ENCODE results near the gene LRRC46. TPM values are rescaled to one million over a fixed set of nuclear protein-coding genes. Genes with fewer than 3 reads are reported as not detected.

LRRC46 gene
- total RNA-seq, 1 donor from 2014 or later: 1.0 TPM

- no peaks in the 10 kb centered on the region for H3K9me3 Mint-ChIP-seq (ENCODE audit: unreplicated experiment)
Observed at GRCh38 chr17:47792457-47792856, 39.0 kb upstream of the LRRC46 start.

GRCh38 chr17:47792979-47793378 is 38.5 kb upstream of the LRRC46 start:
- TF ChIP-seq CTCF (IDR thresholded peaks at IDR 0.05; ENCODE audit: unreplicated experiment): no peak
- H3K27me3 Mint-ChIP-seq (ENCODE audit: unreplicated experiment): peaks cover 13% of the 10 kb centered on the region
- no peak overlapping the region for H3K4me3 Mint-ChIP-seq (ENCODE audit: unreplicated experiment)
- no peaks in the 10 kb centered on the region for H3K9me3 Mint-ChIP-seq (ENCODE audit: unreplicated experiment)
- peaks cover 6% of the 10 kb centered on the region for H3K4me1 Mint-ChIP-seq (ENCODE audit: unreplicated experiment)
- no peak overlapping the region for H3K27ac Mint-ChIP-seq (ENCODE audit: unreplicated experiment)
- no peak for DNase-seq (ENCODE audit: low spot score)
- no peaks in the 10 kb centered on the region for H3K36me3 Mint-ChIP-seq (ENCODE audit: low read depth, unreplicated experiment)

More at GRCh38 chr17:47792457-47792856, 39.0 kb upstream of the LRRC46 start:
- no peaks in the 10 kb centered on the region for H3K36me3 Mint-ChIP-seq (ENCODE audit: low read depth, unreplicated experiment)
- H3K27ac Mint-ChIP-seq (ENCODE audit: unreplicated experiment): no peak overlapping the region
- H3K4me3 Mint-ChIP-seq (ENCODE audit: unreplicated experiment): no peak overlapping the region
- peaks cover 12% of the 10 kb centered on the region for H3K27me3 Mint-ChIP-seq (ENCODE audit: unreplicated experiment)
- H3K4me1 Mint-ChIP-seq (ENCODE audit: unreplicated experiment): peaks cover 6% of the 10 kb centered on the region
- no peak for TF ChIP-seq CTCF (IDR thresholded peaks at IDR 0.05; ENCODE audit: unreplicated experiment)
- DNase-seq (ENCODE audit: low spot score): no peak

GRCh38 chr17:47797797-47798196 is 33.7 kb upstream of the LRRC46 start:
- Mint-ChIP-seq H3K4me1 (ENCODE audit: unreplicated experiment) (no peaks in the 10 kb centered on the region), H3K27me3 (ENCODE audit: unreplicated experiment) (peaks cover 9% of the 10 kb centered on the region)
- DNase-seq (ENCODE audit: low spot score): no peak

GRCh38 chr17:47800686-47801085 is 30.8 kb upstream of the LRRC46 start:
- Mint-ChIP-seq H3K4me1 (ENCODE audit: unreplicated experiment) (no peaks in the 10 kb centered on the region), H3K4me3 (ENCODE audit: unreplicated experiment) (no peak overlapping the region), H3K27me3 (ENCODE audit: unreplicated experiment) (peaks cover 8% of the 10 kb centered on the region), H3K9me3 (ENCODE audit: unreplicated experiment) (no peaks in the 10 kb centered on the region), H3K36me3 (ENCODE audit: low read depth, unreplicated experiment) (peaks cover 4% of the 10 kb centered on the region), H3K27ac (ENCODE audit: unreplicated experiment) (no peak overlapping the region)
- no peak for TF ChIP-seq CTCF (IDR thresholded peaks at IDR 0.05; ENCODE audit: unreplicated experiment)
- DNase-seq (ENCODE audit: low spot score): no peak

More at GRCh38 chr17:47797797-47798196, 33.7 kb upstream of the LRRC46 start:
- Mint-ChIP-seq H3K9me3 (ENCODE audit: unreplicated experiment) (no peaks in the 10 kb centered on the region), H3K36me3 (ENCODE audit: low read depth, unreplicated experiment) (no peaks in the 10 kb centered on the region), H3K4me3 (ENCODE audit: unreplicated experiment) (no peak overlapping the region), H3K27ac (ENCODE audit: unreplicated experiment) (no peak overlapping the region)
- TF ChIP-seq CTCF (IDR thresholded peaks at IDR 0.05; ENCODE audit: unreplicated experiment): no peak

GRCh38 chr17:47801176-47801765 is 30.2 kb upstream of the LRRC46 start:
- TF ChIP-seq CTCF (IDR thresholded peaks at IDR 0.05; ENCODE audit: unreplicated experiment): no peak
- no peaks in the 10 kb centered on the region for H3K4me1 Mint-ChIP-seq (ENCODE audit: unreplicated experiment)
- H3K4me3 Mint-ChIP-seq (ENCODE audit: unreplicated experiment): no peak overlapping the region
- no peaks in the 10 kb centered on the region for H3K9me3 Mint-ChIP-seq (ENCODE audit: unreplicated experiment)
- peaks cover 5% of the 10 kb centered on the region for H3K36me3 Mint-ChIP-seq (ENCODE audit: low read depth, unreplicated experiment)
- no peak overlapping the region for H3K27ac Mint-ChIP-seq (ENCODE audit: unreplicated experiment)
- H3K27me3 Mint-ChIP-seq (ENCODE audit: unreplicated experiment): peaks cover 8% of the 10 kb centered on the region
- no peak for DNase-seq (ENCODE audit: low spot score)

Data from endothelial cell (in vitro differentiated cells).